Measurements from ENCODE around the gene PVALB.

GRCh38 chr22:36790648-36791047 lies 26.2 kb downstream of the PVALB start:
- no peak for TF ChIP-seq CTCF (tag by site-specific recombination; IDR thresholded peaks at IDR 0.05)
- no peak for TF ChIP-seq SALL2 (tag by site-specific recombination; IDR thresholded peaks at IDR 0.05; ENCODE audit: borderline replicate concordance)
- no peak for TF ChIP-seq ZBTB7A (tag by site-specific recombination; IDR thresholded peaks at IDR 0.05; ENCODE audit: low read depth)
- no peak for TF ChIP-seq FEZF1 (tag by site-specific recombination; IDR thresholded peaks at IDR 0.05)
- no peak for TF ChIP-seq ZBTB11 (tag by site-specific recombination; conservative IDR thresholded peaks at IDR 0.05; ENCODE audit: low read depth)
- no peak for TF ChIP-seq PRDM10 (tag by site-specific recombination; IDR thresholded peaks at IDR 0.05)
- TF ChIP-seq YY1 (tag by site-specific recombination; IDR thresholded peaks at IDR 0.05), result no peak
- TF ChIP-seq ZNF561 (tag by site-specific recombination; IDR thresholded peaks at IDR 0.05; ENCODE audit: borderline replicate concordance), result no peak
- TF ChIP-seq ZNF280D (tag by site-specific recombination; IDR thresholded peaks at IDR 0.05), result no peak
- no peak for TF ChIP-seq ZNF692 (tag by site-specific recombination; IDR thresholded peaks at IDR 0.05)
- TF ChIP-seq TCF7L2 (IDR thresholded peaks at IDR 0.05; ENCODE audit: borderline replicate concordance, low read depth, low read length), result no peak
- no peak for TF ChIP-seq BCL11A (tag by site-specific recombination; IDR thresholded peaks at IDR 0.05; ENCODE audit: low read depth)
- TF ChIP-seq PATZ1 (tag by site-specific recombination; IDR thresholded peaks at IDR 0.05), result no peak
- TF ChIP-seq INSM2 (tag by site-specific recombination; IDR thresholded peaks at IDR 0.05), result no peak

All from HEK293 (cell line).